SH-SY5Y (cell line): ENCODE data around the gene RASA1.

Experiments
- GATA2 ChIP-seq: IDR thresholded peaks from 2 replicates; pipeline ENCODE4 v1.6.1; 2011; ENCODE audit warnings: mild to moderate bottlenecking, low read depth, low read length
- GATA3 ChIP-seq: IDR thresholded peaks from 2 replicates; pipeline ENCODE4 v1.6.1; 2011; ENCODE audit warnings: low read depth, mild to moderate bottlenecking, low read length, moderate library complexity

DNA sequence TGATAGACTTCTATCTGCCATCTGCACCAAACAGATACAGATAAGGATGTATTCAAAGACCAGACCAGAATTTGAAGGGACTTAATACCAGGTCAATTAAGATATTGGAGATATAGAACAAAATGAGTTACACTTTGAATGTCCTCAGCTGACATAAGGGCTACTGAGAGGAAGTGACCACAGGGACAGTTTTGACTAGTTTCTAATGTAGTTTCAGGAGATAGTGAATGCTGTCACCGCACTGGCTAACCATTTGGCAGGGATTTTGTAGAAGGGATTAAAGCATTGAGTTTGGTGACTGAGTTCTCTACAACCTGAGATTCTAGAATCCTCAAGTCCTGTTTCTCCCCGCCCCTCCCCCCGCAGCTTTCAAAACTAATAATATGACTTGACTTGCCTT is 122.4 kb downstream of the RASA1 start:
- TF ChIP-seq GATA3: no peak
- TF ChIP-seq GATA2: no peak
